Measurements from ENCODE around the gene GAREM1. TPM values are rescaled to one million over a fixed set of nuclear protein-coding genes. Genes with fewer than 3 reads are reported as not detected.

GAREM1 gene
- total RNA-seq, 1 experiment from 2014 or later: 11.1 TPM

DNA sequence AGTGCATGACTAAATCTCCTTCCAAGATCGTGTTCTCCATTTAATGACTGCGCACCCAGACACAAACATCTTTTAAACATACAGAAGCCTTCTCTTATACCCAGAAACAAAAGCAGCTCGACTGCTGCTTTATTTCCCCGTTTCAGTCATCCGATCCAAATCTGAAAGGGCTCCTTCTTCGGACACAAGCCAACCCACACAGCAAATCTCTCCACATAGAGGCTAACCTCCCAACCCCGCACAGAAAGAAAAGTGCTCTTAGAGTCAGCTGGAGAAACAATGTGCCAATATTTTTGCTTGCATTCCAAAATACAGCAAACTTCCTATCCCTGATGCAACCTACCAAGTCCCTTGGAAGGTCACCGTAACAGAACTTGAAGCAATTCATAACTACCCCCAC lies 29.1 kb downstream of the GAREM1 start:
- Histone ChIP-seq H3K9me3 (ENCODE audit: control insufficient read depth in 1 of 2, insufficient read depth in 1 of 2, low read depth in 1 of 2, low read length in 2 of 2) (no peaks in the 10 kb centered on the region), H3K27me3 (ENCODE audit: insufficient read depth, low read length) (no peaks in the 10 kb centered on the region), H4K20me1 (ENCODE audit: insufficient read depth) (no peaks in the 10 kb centered on the region), H3K9me2 (ENCODE audit: insufficient read depth) (no peaks in the 10 kb centered on the region), H3K27ac (ENCODE audit: low read depth, low read length) (no peak overlapping the region), H2AFZ (ENCODE audit: low read depth, low read length, poor library complexity, severe bottlenecking) (no peak overlapping the region), H3K4me3 (replicated peaks in 1 of 2; ENCODE audit: low read depth in 1 of 2, low read length in 2 of 2) (no peak overlapping the region), H3K36me3 (ENCODE audit: control insufficient read depth in 1 of 2, insufficient read depth in 2 of 2, low read length in 2 of 2) (no peaks in the 10 kb centered on the region), H3K4me2 (ENCODE audit: low read length) (no peak overlapping the region), H3K79me2 (ENCODE audit: insufficient read depth, low read length) (0 out of 2 replicates have a peak, but pooled peaks cover 4% of the 10 kb centered on the region), H3K4me1 (ENCODE audit: control insufficient read depth in 1 of 2, insufficient read depth in 2 of 2, low read length in 2 of 2) (no peaks in the 10 kb centered on the region), H3K9ac (ENCODE audit: low read length) (no peak overlapping the region)
- no peak for ATAC-seq
- no TSS peak for BruUV-seq (replicated peaks)
- CTCF ChIA-PET: interaction anchor here (1.2 kb wide), 1 partner anchor 152 kb away, joined by 3 read pairs; no protein-coding TSS in a partner anchor
- TF ChIP-seq TCF7L2 (IDR thresholded peaks at IDR 0.05; ENCODE audit: borderline replicate concordance, extremely low read depth, insufficient read depth, insufficient read length) (no peak), FOSL1 (IDR thresholded peaks at IDR 0.05; ENCODE audit: low read depth) (no peak), ZNF274 (IDR thresholded peaks at IDR 0.05; ENCODE audit: low read depth, low read length) (no peak), CEBPB (IDR thresholded peaks at IDR 0.05; ENCODE audit: low read depth) (no peak), POLR2AphosphoS5 (IDR thresholded peaks at IDR 0.05; ENCODE audit: low read depth, low read length) (no peak), SIN3A (IDR thresholded peaks at IDR 0.05; ENCODE audit: low read depth) (no peak), RAD21 (IDR thresholded peaks at IDR 0.05; ENCODE audit: low read depth) (no peak), JUND (IDR thresholded peaks at IDR 0.05) (no peak), EZH2phosphoT487 (IDR thresholded peaks at IDR 0.05; ENCODE audit: borderline replicate concordance) (no peak), ZFX (IDR thresholded peaks at IDR 0.05) (no peak), EGR1 (IDR thresholded peaks at IDR 0.05; ENCODE audit: low read depth) (no peak), ELF1 (IDR thresholded peaks at IDR 0.05; ENCODE audit: borderline replicate concordance, low read depth) (no peak), EZH2 (IDR thresholded peaks at IDR 0.05) (no peak), POLR2A (IDR thresholded peaks at IDR 0.05; ENCODE audit: borderline replicate concordance, extremely low read depth, insufficient read depth, insufficient read length) (no peak)
- TF ChIP-seq, protein P1, sequence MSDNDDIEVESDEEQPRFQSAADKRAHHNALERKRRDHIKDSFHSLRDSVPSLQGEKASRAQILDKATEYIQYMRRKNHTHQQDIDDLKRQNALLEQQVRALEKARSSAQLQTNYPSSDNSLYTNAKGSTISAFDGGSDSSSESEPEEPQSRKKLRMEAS (IDR thresholded peaks at IDR 0.05): no peak
- TF ChIP-seq, protein P2, sequence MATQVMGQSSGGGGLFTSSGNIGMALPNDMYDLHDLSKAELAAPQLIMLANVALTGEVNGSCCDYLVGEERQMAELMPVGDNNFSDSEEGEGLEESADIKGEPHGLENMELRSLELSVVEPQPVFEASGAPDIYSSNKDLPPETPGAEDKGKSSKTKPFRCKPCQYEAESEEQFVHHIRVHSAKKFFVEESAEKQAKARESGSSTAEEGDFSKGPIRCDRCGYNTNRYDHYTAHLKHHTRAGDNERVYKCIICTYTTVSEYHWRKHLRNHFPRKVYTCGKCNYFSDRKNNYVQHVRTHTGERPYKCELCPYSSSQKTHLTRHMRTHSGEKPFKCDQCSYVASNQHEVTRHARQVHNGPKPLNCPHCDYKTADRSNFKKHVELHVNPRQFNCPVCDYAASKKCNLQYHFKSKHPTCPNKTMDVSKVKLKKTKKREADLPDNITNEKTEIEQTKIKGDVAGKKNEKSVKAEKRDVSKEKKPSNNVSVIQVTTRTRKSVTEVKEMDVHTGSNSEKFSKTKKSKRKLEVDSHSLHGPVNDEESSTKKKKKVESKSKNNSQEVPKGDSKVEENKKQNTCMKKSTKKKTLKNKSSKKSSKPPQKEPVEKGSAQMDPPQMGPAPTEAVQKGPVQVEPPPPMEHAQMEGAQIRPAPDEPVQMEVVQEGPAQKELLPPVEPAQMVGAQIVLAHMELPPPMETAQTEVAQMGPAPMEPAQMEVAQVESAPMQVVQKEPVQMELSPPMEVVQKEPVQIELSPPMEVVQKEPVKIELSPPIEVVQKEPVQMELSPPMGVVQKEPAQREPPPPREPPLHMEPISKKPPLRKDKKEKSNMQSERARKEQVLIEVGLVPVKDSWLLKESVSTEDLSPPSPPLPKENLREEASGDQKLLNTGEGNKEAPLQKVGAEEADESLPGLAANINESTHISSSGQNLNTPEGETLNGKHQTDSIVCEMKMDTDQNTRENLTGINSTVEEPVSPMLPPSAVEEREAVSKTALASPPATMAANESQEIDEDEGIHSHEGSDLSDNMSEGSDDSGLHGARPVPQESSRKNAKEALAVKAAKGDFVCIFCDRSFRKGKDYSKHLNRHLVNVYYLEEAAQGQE (IDR thresholded peaks at IDR 0.05; ENCODE audit: low read depth): no peak
- TF ChIP-seq, protein P3, sequence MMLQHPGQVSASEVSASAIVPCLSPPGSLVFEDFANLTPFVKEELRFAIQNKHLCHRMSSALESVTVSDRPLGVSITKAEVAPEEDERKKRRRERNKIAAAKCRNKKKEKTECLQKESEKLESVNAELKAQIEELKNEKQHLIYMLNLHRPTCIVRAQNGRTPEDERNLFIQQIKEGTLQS (IDR thresholded peaks at IDR 0.05): no peak
- RAD21 ChIA-PET (ENCODE audit: low non-redundant PET in 1 of 2, low total read pairs in 2 of 2, uncharacterized antibody in 2 of 2, unreplicated experiment in 2 of 2): no interaction called here
- POLR2A ChIA-PET: no interaction called here
- intact Hi-C loops (cut with micrococcal nuclease): no loop called here
- DNase-seq (ENCODE audit: low read depth, low spot score): no peak

Data from HCT116 (cell line).